ENCODE data around the gene TPD52L2.

- TF ChIP-seq CTCF (IDR thresholded peaks at IDR 0.05) (no peak), ZFX (IDR thresholded peaks at IDR 0.05; ENCODE audit: borderline replicate concordance) (no peak)
These were observed 22.8 kb upstream of the TPD52L2 start for GRCh38 chr20:63842258-63842657.
